ENCODE data around the gene FRG2B.
"Not testable (repeated sequence)": the region's sequence is repeated elsewhere in the genome, so short reads cannot be mapped to it uniquely, and the experiment has no call there.

FRG2B gene

GRCh38 chr10:133600657-133601056 is 25.9 kb downstream of the FRG2B start:
- in situ Hi-C loops (cut with HindIII; ENCODE audit: low sequenced_read_pairs), result no loop called here
- TF ChIP-seq CTCF (IDR thresholded peaks at IDR 0.05; ENCODE audit: low read depth, low read length), result no peak
- DNase-seq (ENCODE audit: low read depth, low spot score), result no peak
- H3K4me3 ChIP-seq (ENCODE audit: low read depth, low read length), result no peak overlapping the region

GRCh38 chr10:133599869-133600268 is 26.7 kb downstream of the FRG2B start:
- in situ Hi-C loops (cut with HindIII; ENCODE audit: low sequenced_read_pairs); DNase-seq (ENCODE audit: low read depth, low spot score); H3K4me3 ChIP-seq (ENCODE audit: low read depth, low read length): not testable (repeated sequence)

GRCh38 chr10:133592716-133593115 is 33.9 kb downstream of the FRG2B start:
- DNase-seq (ENCODE audit: low read depth, low spot score), result no peak
- no peak for TF ChIP-seq CTCF (IDR thresholded peaks at IDR 0.05; ENCODE audit: low read depth, low read length)
- H3K4me3 ChIP-seq (ENCODE audit: low read depth, low read length), result no peak overlapping the region
- in situ Hi-C loops (cut with HindIII; ENCODE audit: low sequenced_read_pairs), result no loop called here

- in situ Hi-C loops (cut with HindIII; ENCODE audit: low sequenced_read_pairs), result no loop called here
- no peak for DNase-seq (ENCODE audit: low read depth, low spot score)
- no peak for TF ChIP-seq CTCF (IDR thresholded peaks at IDR 0.05; ENCODE audit: low read depth, low read length)
- no peak overlapping the region for H3K4me3 ChIP-seq (ENCODE audit: low read depth, low read length)
Observed at GRCh38 chr10:133590970-133591359, 35.6 kb downstream of the FRG2B start.

- in situ Hi-C loops (cut with HindIII; ENCODE audit: low sequenced_read_pairs), result no loop called here
- no peak for TF ChIP-seq CTCF (IDR thresholded peaks at IDR 0.05; ENCODE audit: low read depth, low read length)
- no peak for DNase-seq (ENCODE audit: low read depth, low spot score)
- H3K4me3 ChIP-seq (ENCODE audit: low read depth, low read length), result no peak overlapping the region
Observed at GRCh38 chr10:133590226-133590969, 36.2 kb downstream of the FRG2B start.

GRCh38 chr10:133577037-133577436 is 49.6 kb downstream of the FRG2B start:
- in situ Hi-C loops (cut with HindIII; ENCODE audit: low sequenced_read_pairs); DNase-seq (ENCODE audit: low read depth, low spot score); H3K4me3 ChIP-seq (ENCODE audit: low read depth, low read length): not testable (repeated sequence)

All from astrocyte of the spinal cord (primary cell).